ENCODE results near the gene CDH7. TPM values are rescaled to one million over a fixed set of nuclear protein-coding genes. Genes with fewer than 3 reads are reported as not detected.
A peak's percentile ranks its signal among the peaks of the same experiment; 100 is the strongest.

CDH7 gene, protein sequence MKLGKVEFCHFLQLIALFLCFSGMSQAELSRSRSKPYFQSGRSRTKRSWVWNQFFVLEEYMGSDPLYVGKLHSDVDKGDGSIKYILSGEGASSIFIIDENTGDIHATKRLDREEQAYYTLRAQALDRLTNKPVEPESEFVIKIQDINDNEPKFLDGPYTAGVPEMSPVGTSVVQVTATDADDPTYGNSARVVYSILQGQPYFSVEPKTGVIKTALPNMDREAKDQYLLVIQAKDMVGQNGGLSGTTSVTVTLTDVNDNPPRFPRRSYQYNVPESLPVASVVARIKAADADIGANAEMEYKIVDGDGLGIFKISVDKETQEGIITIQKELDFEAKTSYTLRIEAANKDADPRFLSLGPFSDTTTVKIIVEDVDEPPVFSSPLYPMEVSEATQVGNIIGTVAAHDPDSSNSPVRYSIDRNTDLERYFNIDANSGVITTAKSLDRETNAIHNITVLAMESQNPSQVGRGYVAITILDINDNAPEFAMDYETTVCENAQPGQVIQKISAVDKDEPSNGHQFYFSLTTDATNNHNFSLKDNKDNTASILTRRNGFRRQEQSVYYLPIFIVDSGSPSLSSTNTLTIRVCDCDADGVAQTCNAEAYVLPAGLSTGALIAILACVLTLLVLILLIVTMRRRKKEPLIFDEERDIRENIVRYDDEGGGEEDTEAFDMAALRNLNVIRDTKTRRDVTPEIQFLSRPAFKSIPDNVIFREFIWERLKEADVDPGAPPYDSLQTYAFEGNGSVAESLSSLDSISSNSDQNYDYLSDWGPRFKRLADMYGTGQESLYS
- total RNA-seq, result under 1 TPM in 1 of 2 donors, not detected in 1; 0.54 TPM

- no peak within 1 kb of the TSS for H3K27ac ChIP-seq
- no peak for TF ChIP-seq CTCF (IDR thresholded peaks at IDR 0.05)
- H3K27me3 ChIP-seq (replicated peaks; ENCODE audit: insufficient read depth), result no peaks in the 10 kb centered on the region
- ATAC-seq (ENCODE audit: insufficient number of reproducible peaks, low FRiP score, low read depth) (no peak), DNase-seq (ENCODE audit: low spot score) (no peak)
- H3K36me3 ChIP-seq, result no peaks in the 10 kb centered on the region
- no peaks in the 10 kb centered on the region for H3K9me3 ChIP-seq
- H3K4me3 ChIP-seq, result peak within 1 kb of the TSS; percentile 35
- H3K4me1 ChIP-seq (ENCODE audit: control insufficient read depth in 1 of 2, low read depth in 2 of 2), result no peaks in the 10 kb centered on the region
Measured at GRCh38 chr18:65750389-65751154, at the start of gene CDH7. CDH7 (plus strand) TSS chr18:65751012; CDS start chr18:65762843, 11,831 bp downstream.

DNA sequence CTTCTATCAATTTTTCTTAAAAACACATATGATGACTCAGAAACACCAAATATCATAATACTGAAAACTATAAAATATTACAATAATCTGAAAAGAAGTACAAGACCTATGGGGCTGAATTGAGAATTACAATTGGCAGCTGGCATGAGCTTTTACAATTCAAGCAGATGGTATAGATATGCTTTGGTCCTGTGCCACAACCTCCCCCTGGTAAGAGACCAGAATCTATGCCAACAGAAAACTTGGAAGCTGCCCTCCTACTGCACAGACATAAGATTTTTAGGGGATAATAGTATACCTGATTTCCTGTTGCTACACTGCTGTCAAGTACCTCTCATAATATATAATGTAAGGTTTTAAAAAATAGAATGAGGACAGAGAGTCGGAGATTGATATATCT lies 46.8 kb upstream of the CDH7 start:
- H3K4me1 ChIP-seq (ENCODE audit: control insufficient read depth in 1 of 2, low read depth in 2 of 2), result no peaks in the 10 kb centered on the region
- H3K4me3 ChIP-seq, result no peak overlapping the region
- H3K27me3 ChIP-seq (replicated peaks; ENCODE audit: insufficient read depth), result no peaks in the 10 kb centered on the region
- DNase-seq (ENCODE audit: low spot score) (no peak), ATAC-seq (ENCODE audit: insufficient number of reproducible peaks, low FRiP score, low read depth) (no peak)
- H3K36me3 ChIP-seq, result no peaks in the 10 kb centered on the region
- no peak overlapping the region for H3K27ac ChIP-seq
- no peak for TF ChIP-seq CTCF (IDR thresholded peaks at IDR 0.05)
- H3K9me3 ChIP-seq, result no peaks in the 10 kb centered on the region

DNA sequence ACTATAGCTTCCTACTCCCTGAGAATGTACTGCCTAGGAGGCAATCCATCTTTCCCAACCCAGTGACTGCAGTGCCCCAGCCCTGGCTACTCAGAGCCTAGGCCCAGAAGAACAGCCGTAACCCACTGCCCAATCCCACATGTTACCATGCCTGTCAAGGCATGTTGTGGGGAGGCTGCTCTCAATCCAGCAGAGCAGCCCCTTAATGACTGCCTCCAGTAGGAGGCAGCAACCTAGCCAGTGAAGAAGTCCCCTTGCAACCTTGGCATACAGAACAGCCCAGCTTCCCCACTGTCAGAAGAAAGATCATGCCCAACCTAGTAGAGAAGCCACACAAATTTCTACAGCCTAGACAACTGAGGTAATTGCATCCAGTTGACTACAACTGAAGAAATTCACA lies 44.2 kb upstream of the CDH7 start:
- Histone ChIP-seq H3K9me3 (no peaks in the 10 kb centered on the region), H3K27ac (no peak overlapping the region), H3K4me3 (no peak overlapping the region), H3K27me3 (replicated peaks; ENCODE audit: insufficient read depth) (no peaks in the 10 kb centered on the region), H3K4me1 (ENCODE audit: control insufficient read depth in 1 of 2, low read depth in 2 of 2) (no peaks in the 10 kb centered on the region), H3K36me3 (no peaks in the 10 kb centered on the region)
- TF ChIP-seq CTCF (IDR thresholded peaks at IDR 0.05), result no peak
- DNase-seq (ENCODE audit: low spot score), result no peak
- no peak for ATAC-seq (ENCODE audit: insufficient number of reproducible peaks, low FRiP score, low read depth)

DNA sequence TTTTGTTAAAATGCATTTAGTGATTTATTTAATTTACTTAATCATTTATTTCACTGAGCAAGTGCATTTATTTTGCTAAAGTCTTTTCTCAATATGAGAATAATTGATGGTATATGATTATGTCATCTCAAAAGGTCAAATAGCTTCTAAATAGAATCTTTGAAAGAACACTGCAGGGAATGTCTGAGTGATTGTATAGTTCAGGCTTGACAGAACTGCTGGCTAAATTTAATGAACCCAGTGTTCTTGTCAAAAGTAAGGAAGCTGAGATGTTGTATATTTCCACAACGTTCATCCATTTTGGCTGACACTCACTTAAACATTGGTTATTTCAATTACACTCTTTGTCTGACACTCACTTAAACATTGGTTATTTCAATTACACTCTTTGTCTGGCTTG lies 39.3 kb upstream of the CDH7 start:
- Histone ChIP-seq H3K4me3 (no peak overlapping the region), H3K27me3 (replicated peaks; ENCODE audit: insufficient read depth) (no peaks in the 10 kb centered on the region), H3K27ac (no peak overlapping the region), H3K9me3 (no peaks in the 10 kb centered on the region), H3K4me1 (ENCODE audit: control insufficient read depth in 1 of 2, low read depth in 2 of 2) (no peaks in the 10 kb centered on the region), H3K36me3 (no peaks in the 10 kb centered on the region)
- DNase-seq (ENCODE audit: low spot score) (no peak), ATAC-seq (ENCODE audit: insufficient number of reproducible peaks, low FRiP score, low read depth) (no peak)
- no peak for TF ChIP-seq CTCF (IDR thresholded peaks at IDR 0.05)

DNA sequence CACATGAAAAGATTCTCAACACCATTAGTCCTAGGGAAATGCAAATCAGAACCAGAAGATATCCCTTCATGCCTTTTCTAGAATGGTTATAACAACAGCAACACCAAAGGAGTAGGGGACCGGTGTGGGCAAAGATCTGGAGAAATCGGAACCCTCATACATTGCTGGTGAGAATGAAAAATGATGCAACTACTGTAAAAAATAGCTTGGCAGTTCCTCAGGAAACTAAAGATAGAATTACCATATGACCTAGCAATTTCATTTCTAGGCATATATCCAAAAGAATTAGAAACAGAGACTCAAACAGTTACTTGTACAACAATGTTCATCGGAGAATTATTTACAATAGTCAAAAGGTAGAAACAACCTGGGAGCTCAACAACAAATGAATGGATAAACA lies 29.2 kb upstream of the CDH7 start:
- H3K4me3 ChIP-seq, result no peak overlapping the region
- TF ChIP-seq CTCF (IDR thresholded peaks at IDR 0.05), result no peak
- ATAC-seq (ENCODE audit: insufficient number of reproducible peaks, low FRiP score, low read depth), result no peak

More for the DNA sequence above, 29.2 kb upstream of the CDH7 start:
- DNase-seq (ENCODE audit: low spot score), result no peak
- Histone ChIP-seq H3K36me3 (no peaks in the 10 kb centered on the region), H3K27me3 (replicated peaks; ENCODE audit: insufficient read depth) (no peaks in the 10 kb centered on the region), H3K27ac (no peak overlapping the region), H3K4me1 (ENCODE audit: control insufficient read depth in 1 of 2, low read depth in 2 of 2) (no peaks in the 10 kb centered on the region), H3K9me3 (no peaks in the 10 kb centered on the region)
